Lung (tissue), 12 donors: ENCODE measurements around the gene KCNJ15. TPM values are rescaled to one million over a fixed set of nuclear protein-coding genes. Genes with fewer than 3 reads are reported as not detected.

ENCODE experiments used
- ATAC-seq: fragments of 200-7000 bp; cut with Tn5 transposase; one replicate; pipeline ENCODE4 v1.9.1; 2020; ENCODE audit warnings: moderate number of reproducible peaks; ENCODE audit not compliant: insufficient read depth, low FRiP score
- DNase-seq, 3 donors: peaks; one replicate each; pipeline ENCODE4 v3.0.0-alpha.2; 2013 to 2017
- H3K27ac ChIP-seq, 2 donors: one replicate each; pipeline ENCODE4 v1.5.1; 2013; ENCODE audit warnings: mild to moderate bottlenecking in 2 of 2, moderate library complexity in 2 of 2, control low read depth in 1 of 2, inconsistent platforms in 1 of 2, low read depth in 1 of 2, low read length in 1 of 2
- H3K27me3 ChIP-seq, 3 donors: one replicate each; pipeline ENCODE4 v1.5.1; 2013; ENCODE audit warnings: low read length in 2 of 3; ENCODE audit not compliant: control insufficient read depth in 3 of 3, insufficient read depth in 3 of 3
- H3K36me3 ChIP-seq, 4 donors: one replicate each; pipeline ENCODE4 v1.5.1; 2013; ENCODE audit warnings: low read length in 4 of 4, mild to moderate bottlenecking in 1 of 4, moderate library complexity in 1 of 4; ENCODE audit not compliant: control insufficient read depth in 4 of 4, insufficient read depth in 4 of 4
- H3K4me1 ChIP-seq, 5 donors: one replicate each; pipeline ENCODE4 v1.5.1; 2013; ENCODE audit warnings: low read length in 5 of 5, mild to moderate bottlenecking in 2 of 5, moderate library complexity in 1 of 5; ENCODE audit not compliant: control insufficient read depth in 5 of 5, insufficient read depth in 5 of 5
- H3K4me3 ChIP-seq: one replicate; pipeline ENCODE4 v1.5.1; 2013; ENCODE audit warnings: mild to moderate bottlenecking, control low read depth, moderate library complexity
- H3K9ac ChIP-seq, 2 donors: one replicate each; pipeline ENCODE4 v1.5.1; 2013; ENCODE audit warnings: low read length in 2 of 2, control low read depth in 1 of 2; ENCODE audit not compliant: insufficient read depth in 1 of 2
- H3K9me3 ChIP-seq, 4 donors: one replicate each; pipeline ENCODE4 v1.5.1; 2013; ENCODE audit warnings: low read length in 3 of 4, mild to moderate bottlenecking in 1 of 4, moderate library complexity in 1 of 4; ENCODE audit not compliant: control insufficient read depth in 4 of 4, insufficient read depth in 3 of 4
- CTCF ChIP-seq: IDR thresholded peaks from 2 replicates; pipeline ENCODE4 v1.5.1; 2012; ENCODE audit warnings: mild to moderate bottlenecking; ENCODE audit errors: control extremely low read depth, extremely low read depth
- WGBS, 2 donors: extraction: QIAGEN DNeasy Blood & Tissue Kit; methylation state at CpG; one replicate each; pipeline ENCODE4 v1.1.7; 2013; 5-methylcytosine and 5-hydroxymethylcytosine counted together
- polyA plus RNA-seq, 2 donors: library from polyadenylated mRNA; stranded (reverse); fragments of 200-250 nt; gene quantifications; one replicate each; pipeline ENCODE4 v1.2.1, GENCODE V29; 2013
- total RNA-seq, 2 donors: library from RNA; depleted of rRNA in 1 of 2; stranded (reverse); fragments of >200 nt in 1 of 2; gene quantifications; one replicate each; pipeline ENCODE4 v1.2.1, GENCODE V29; 2014 to 2021
- donor health status: control.
- donor health status: control.
- donor health status: Bipolar disorder and iron deficiency.
- donor health status: healthy.
- donor health status: DM: yes; HTN: yes; CAD: no.

The KCNJ15 gene
- total and polyA plus RNA-seq, 4 donors, result 28.2 to 79.1 (median 61.5) TPM

- no peak for TF ChIP-seq CTCF
- no peak for DNase-seq
- Histone ChIP-seq H3K27ac (no peak overlapping the region), H3K9ac (no peak overlapping the region), H3K27me3 (no peaks in the 10 kb centered on the region), H3K4me3 (no peak overlapping the region), H3K4me1 (peaks cover 0 to 4% (median under 1%) of the 10 kb centered on the region in 5 donors), H3K9me3 (no peaks in the 10 kb centered on the region), H3K36me3 (no peaks in the 10 kb centered on the region)
- 92 to 94% methylated on average over 5 of the region's 5 CpGs for WGBS, 2 donors
- no peak for ATAC-seq
Observed at GRCh38 chr21:38337793-38338192, 81.0 kb downstream of the KCNJ15 start.

- Histone ChIP-seq H3K9ac (no peak overlapping the region), H3K4me1 (peaks cover 0 to 16% (median 7%) of the 10 kb centered on the region in 5 donors), H3K9me3 (no peaks in the 10 kb centered on the region), H3K4me3 (no peak overlapping the region), H3K27ac (peak overlapping the region in 1 of 2 donors; percentile 2), H3K27me3 (no peaks in the 10 kb centered on the region), H3K36me3 (no peaks in the 10 kb centered on the region)
- WGBS, 2 donors, result 93 to 95% methylated on average over 4 of the region's 4 CpGs
- DNase-seq (no peak), ATAC-seq (no peak)
- TF ChIP-seq CTCF, result no peak
Observed at GRCh38 chr21:38340131-38340530, 83.3 kb downstream of the KCNJ15 start.

GRCh38 chr21:38341546-38342012, 84.8 kb downstream of the KCNJ15 start:
- Histone ChIP-seq H3K36me3 (no peaks in the 10 kb centered on the region), H3K9me3 (no peaks in the 10 kb centered on the region), H3K4me1 (peaks cover 0 to 16% (median 7%) of the 10 kb centered on the region in 5 donors), H3K27ac (peak overlapping the region in 1 of 2 donors; percentile 50), H3K4me3 (no peak overlapping the region), H3K9ac (no peak overlapping the region), H3K27me3 (no peaks in the 10 kb centered on the region)
- DNase-seq (no peak), ATAC-seq (peak; percentile 25)
- TF ChIP-seq CTCF, result no peak
- 79 to 93% methylated on average over 5 of the region's 5 CpGs for WGBS, 2 donors

GRCh38 chr21:38342739-38343138, 85.9 kb downstream of the KCNJ15 start:
- Histone ChIP-seq H3K36me3 (no peaks in the 10 kb centered on the region), H3K9me3 (no peaks in the 10 kb centered on the region), H3K27ac (no peak overlapping the region), H3K27me3 (no peaks in the 10 kb centered on the region), H3K4me3 (no peak overlapping the region), H3K9ac (no peak overlapping the region), H3K4me1 (peaks cover 0 to 16% (median 7%) of the 10 kb centered on the region in 5 donors)
- no peak for TF ChIP-seq CTCF
- WGBS, 2 donors, result 63 to 72% methylated on average over 1 of the region's 1 CpG
- ATAC-seq (no peak), DNase-seq (no peak)
